ENCODE measurements around the gene GABBR2.
"Not testable (repeated sequence)": the region's sequence is repeated elsewhere in the genome, so short reads cannot be mapped to it uniquely, and the experiment has no call there.

The GABBR2 gene

DNA sequence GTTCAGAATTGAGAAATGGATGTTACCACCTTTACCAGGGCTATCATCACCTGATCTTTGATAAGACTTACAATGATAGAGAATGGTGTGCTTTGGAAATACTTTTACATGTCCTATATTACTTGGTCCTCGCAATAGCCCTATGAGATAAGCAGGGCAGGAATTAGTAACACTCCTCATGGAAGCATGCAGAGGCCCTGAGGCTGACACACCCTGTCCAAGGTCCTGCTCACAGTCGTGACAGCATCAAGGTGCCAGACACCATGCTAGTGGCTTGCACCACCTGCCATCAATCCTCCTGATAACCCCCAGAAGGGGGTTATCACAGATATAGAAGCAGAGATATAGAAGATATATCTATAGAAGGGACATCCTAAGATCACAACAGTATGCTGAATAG is 236.5 kb downstream of the GABBR2 start:
- H3K4me3 ChIP-seq (ENCODE audit: low read depth, low read length): no peak overlapping the region
- no peak for DNase-seq (ENCODE audit: low read depth)
- no peak for TF ChIP-seq CTCF (IDR thresholded peaks at IDR 0.05; ENCODE audit: control insufficient read depth, extremely low read depth, insufficient read depth)

DNA sequence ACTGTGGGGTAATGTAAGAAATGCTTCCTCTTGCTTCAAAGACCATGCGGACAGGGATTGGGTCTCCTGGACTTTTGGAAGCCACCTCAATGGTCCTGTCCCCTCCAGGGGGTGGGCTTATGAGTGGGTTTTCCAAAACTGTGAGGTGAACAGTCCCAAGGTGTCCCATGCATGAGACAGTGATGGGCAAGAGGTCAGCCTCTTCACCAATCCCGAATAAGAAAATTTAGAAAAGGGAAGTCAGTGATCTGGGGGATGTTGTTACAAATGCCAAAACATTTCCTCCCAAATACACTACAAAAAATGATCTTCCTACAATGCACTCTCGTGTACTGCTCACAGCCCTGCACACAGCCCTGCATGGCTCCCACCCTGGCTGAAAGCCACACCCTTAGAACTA is 237.6 kb downstream of the GABBR2 start:
- no peak overlapping the region for H3K4me3 ChIP-seq (ENCODE audit: low read depth, low read length)
- DNase-seq (ENCODE audit: low read depth): no peak
- TF ChIP-seq CTCF (IDR thresholded peaks at IDR 0.05; ENCODE audit: control insufficient read depth, extremely low read depth, insufficient read depth): no peak

GRCh38 chr9:98468567-98469239 is 240.0 kb downstream of the GABBR2 start:
- no peak for DNase-seq (ENCODE audit: low read depth)
- no peak for TF ChIP-seq CTCF (IDR thresholded peaks at IDR 0.05; ENCODE audit: control insufficient read depth, extremely low read depth, insufficient read depth)
- H3K4me3 ChIP-seq (ENCODE audit: low read depth, low read length): no peak overlapping the region

DNA sequence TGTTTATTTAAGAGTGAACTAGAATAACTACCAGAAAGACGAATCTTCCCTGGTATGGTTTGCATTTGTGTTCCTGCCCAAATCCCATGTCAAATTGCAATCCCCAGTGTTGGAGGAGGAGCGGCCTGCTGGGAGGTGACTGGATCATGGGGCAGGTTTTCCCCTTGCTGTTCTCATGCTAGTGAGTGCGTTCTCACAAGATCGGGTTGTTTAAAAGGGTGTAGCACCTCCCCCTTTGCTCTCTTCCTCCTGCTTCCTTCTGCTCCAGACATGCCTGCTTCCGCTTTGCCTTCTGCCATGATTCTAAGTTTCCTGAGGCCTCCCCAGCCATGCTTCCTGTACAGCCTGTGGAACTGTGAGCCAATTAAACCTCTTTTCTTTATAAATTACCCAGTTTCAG is 242.9 kb downstream of the GABBR2 start:
- H3K4me3 ChIP-seq (ENCODE audit: low read depth, low read length): no peak overlapping the region
- no peak for DNase-seq (ENCODE audit: low read depth)
- TF ChIP-seq CTCF (IDR thresholded peaks at IDR 0.05; ENCODE audit: control insufficient read depth, extremely low read depth, insufficient read depth): no peak

- DNase-seq (ENCODE audit: low read depth); H3K4me3 ChIP-seq (ENCODE audit: low read depth, low read length): not testable (repeated sequence)
Measured at GRCh38 chr9:98464156-98464690, 244.5 kb downstream of the GABBR2 start.

- DNase-seq (ENCODE audit: low read depth): no peak
- H3K4me3 ChIP-seq (ENCODE audit: low read depth, low read length): no peak overlapping the region
- TF ChIP-seq CTCF (IDR thresholded peaks at IDR 0.05; ENCODE audit: control insufficient read depth, extremely low read depth, insufficient read depth): no peak
Measured at GRCh38 chr9:98462310-98462709, 246.4 kb downstream of the GABBR2 start.

DNA sequence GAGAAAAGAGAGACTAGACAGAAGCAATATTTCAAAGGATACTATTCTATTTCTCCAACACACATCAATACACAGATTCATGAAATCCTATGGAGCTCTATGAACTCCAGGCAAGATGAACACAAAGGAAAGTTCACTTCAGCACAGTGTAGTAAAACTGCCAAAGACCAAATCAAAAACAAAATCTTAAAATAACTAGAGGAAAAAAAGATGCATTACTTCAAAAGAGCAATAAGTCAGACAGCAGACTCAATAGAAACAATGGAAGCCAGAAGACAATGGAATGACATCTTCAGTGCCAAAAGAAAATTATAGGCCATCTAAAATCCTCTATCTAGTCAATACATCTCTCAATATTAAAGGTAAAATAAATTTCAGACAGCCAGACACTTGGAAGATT is 248.0 kb downstream of the GABBR2 start:
- DNase-seq (ENCODE audit: low read depth): no peak
- no peak for TF ChIP-seq CTCF (IDR thresholded peaks at IDR 0.05; ENCODE audit: control insufficient read depth, extremely low read depth, insufficient read depth)
- no peak overlapping the region for H3K4me3 ChIP-seq (ENCODE audit: low read depth, low read length)

All from LNCaP clone FGC (cell line).